ENCODE results near the gene SLC13A3.

Gene SLC13A3

GRCh38 chr20:46627234-46627633 lies 24.0 kb downstream of the SLC13A3 start:
- peaks cover 0 to 10% (median 0%) of the 10 kb centered on the region in 5 experiments for H3K27me3 ChIP-seq (replicated peaks in 2 of 5; ENCODE audit: control insufficient read depth in 4 of 5, insufficient read depth in 5 of 5, low read length in 4 of 5)
- no peaks in the 10 kb centered on the region for H3K36me3 ChIP-seq (ENCODE audit: control insufficient read depth in 4 of 4, insufficient read depth in 4 of 4, low read length in 3 of 4)
- CTCF ChIA-PET, result no interaction called here
- DNase-seq, result no peak
- peaks cover 2 to 12% (median 10%) of the 10 kb centered on the region in 5 experiments for H3K9me3 ChIP-seq (ENCODE audit: control extremely low read depth in 1 of 5, control insufficient read depth in 4 of 5, insufficient read depth in 2 of 5, low read depth in 1 of 5, low read length in 4 of 5)
- 80% methylated on average over 1 of the region's 4 CpGs for WGBS (ENCODE audit: insufficient coverage)
- H3K4me3 ChIP-seq (ENCODE audit: control insufficient read depth in 1 of 7, extremely low read depth in 1 of 7, insufficient read depth in 4 of 7, low read depth in 2 of 7, low read length in 6 of 7), result no peak overlapping the region
- no peak overlapping the region for H3K27ac ChIP-seq (ENCODE audit: insufficient read depth in 1 of 2, low read depth in 1 of 2, low read length in 2 of 2, poor library complexity in 1 of 2, severe bottlenecking in 2 of 2)
- POLR2A ChIA-PET, result no interaction called here
- peaks cover 0 to 7% (median 0%) of the 10 kb centered on the region in 4 experiments for H3K4me1 ChIP-seq (ENCODE audit: control extremely low read depth in 1 of 4, control insufficient read depth in 4 of 4, insufficient read depth in 4 of 4, low read length in 3 of 4)

DNA sequence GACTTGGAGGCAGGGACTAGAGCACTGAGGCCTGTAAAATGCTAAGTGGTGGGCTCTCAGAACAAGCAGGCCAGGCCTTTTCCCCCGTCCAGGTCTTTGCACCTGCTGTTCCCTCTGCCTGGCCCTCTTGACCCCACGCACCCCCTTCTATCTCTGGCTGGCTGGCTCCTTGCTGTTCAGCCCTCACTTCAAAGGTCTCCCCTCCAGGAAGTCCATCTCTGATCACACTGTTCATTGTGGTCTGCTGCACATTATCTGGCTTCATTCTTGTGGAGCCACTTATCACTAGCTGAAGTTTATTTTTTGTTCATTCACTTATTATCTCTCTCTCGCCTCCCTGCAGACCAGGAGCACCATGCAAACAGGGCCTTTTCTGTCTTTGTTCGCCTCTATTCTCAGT lies 24.5 kb downstream of the SLC13A3 start:
- ChIA-PET POLR2A (no interaction called here), CTCF (no interaction called here)
- no peak overlapping the region for H3K27ac ChIP-seq (ENCODE audit: insufficient read depth in 1 of 2, low read depth in 1 of 2, low read length in 2 of 2, poor library complexity in 1 of 2, severe bottlenecking in 2 of 2)
- H3K9me3 ChIP-seq (ENCODE audit: control extremely low read depth in 1 of 5, control insufficient read depth in 4 of 5, insufficient read depth in 2 of 5, low read depth in 1 of 5, low read length in 4 of 5), result peaks cover 2 to 12% (median 10%) of the 10 kb centered on the region in 5 experiments
- peaks cover 0 to 7% (median 0%) of the 10 kb centered on the region in 4 experiments for H3K4me1 ChIP-seq (ENCODE audit: control extremely low read depth in 1 of 4, control insufficient read depth in 4 of 4, insufficient read depth in 4 of 4, low read length in 3 of 4)
- DNase-seq, result no peak
- H3K27me3 ChIP-seq (replicated peaks in 2 of 5; ENCODE audit: control insufficient read depth in 4 of 5, insufficient read depth in 5 of 5, low read length in 4 of 5), result peaks cover 0 to 12% (median 0%) of the 10 kb centered on the region in 5 experiments
- no peaks in the 10 kb centered on the region for H3K36me3 ChIP-seq (ENCODE audit: control insufficient read depth in 4 of 4, insufficient read depth in 4 of 4, low read length in 3 of 4)
- H3K4me3 ChIP-seq (ENCODE audit: control insufficient read depth in 1 of 7, extremely low read depth in 1 of 7, insufficient read depth in 4 of 7, low read depth in 2 of 7, low read length in 6 of 7), result no peak overlapping the region
- WGBS (ENCODE audit: insufficient coverage), result 80% methylated on average over 2 of the region's 4 CpGs

- Histone ChIP-seq H3K27me3 (replicated peaks in 2 of 5; ENCODE audit: control insufficient read depth in 4 of 5, insufficient read depth in 5 of 5, low read length in 4 of 5) (peaks cover 0 to 12% (median 0%) of the 10 kb centered on the region in 5 experiments), H3K36me3 (ENCODE audit: control insufficient read depth in 4 of 4, insufficient read depth in 4 of 4, low read length in 3 of 4) (no peaks in the 10 kb centered on the region), H3K4me3 (ENCODE audit: control insufficient read depth in 1 of 7, extremely low read depth in 1 of 7, insufficient read depth in 4 of 7, low read depth in 2 of 7, low read length in 6 of 7) (no peak overlapping the region), H3K9me3 (ENCODE audit: control extremely low read depth in 1 of 5, control insufficient read depth in 4 of 5, insufficient read depth in 2 of 5, low read depth in 1 of 5, low read length in 4 of 5) (peaks cover 2 to 12% (median 10%) of the 10 kb centered on the region in 5 experiments), H3K4me1 (ENCODE audit: control extremely low read depth in 1 of 4, control insufficient read depth in 4 of 4, insufficient read depth in 4 of 4, low read length in 3 of 4) (peaks cover 0 to under 1% (median 0%) of the 10 kb centered on the region in 4 experiments), H3K27ac (ENCODE audit: insufficient read depth in 1 of 2, low read depth in 1 of 2, low read length in 2 of 2, poor library complexity in 1 of 2, severe bottlenecking in 2 of 2) (no peak overlapping the region)
- no CpG with 5 or more reads among the region's 1 CpG for WGBS (ENCODE audit: insufficient coverage)
- POLR2A ChIA-PET, result no interaction called here
- no peak for DNase-seq
- CTCF ChIA-PET, result no interaction called here
These were observed 25.3 kb downstream of the SLC13A3 start for GRCh38 chr20:46625875-46626373.

GRCh38 chr20:46624946-46625345 lies 26.3 kb downstream of the SLC13A3 start:
- Histone ChIP-seq H3K4me3 (ENCODE audit: control insufficient read depth in 1 of 7, extremely low read depth in 1 of 7, insufficient read depth in 4 of 7, low read depth in 2 of 7, low read length in 6 of 7) (no peak overlapping the region), H3K27ac (ENCODE audit: insufficient read depth in 1 of 2, low read depth in 1 of 2, low read length in 2 of 2, poor library complexity in 1 of 2, severe bottlenecking in 2 of 2) (no peak overlapping the region), H3K9me3 (ENCODE audit: control extremely low read depth in 1 of 5, control insufficient read depth in 4 of 5, insufficient read depth in 2 of 5, low read depth in 1 of 5, low read length in 4 of 5) (peaks cover 2 to 12% (median 7%) of the 10 kb centered on the region in 5 experiments), H3K27me3 (replicated peaks in 2 of 5; ENCODE audit: control insufficient read depth in 4 of 5, insufficient read depth in 5 of 5, low read length in 4 of 5) (peaks cover 0 to 12% (median 0%) of the 10 kb centered on the region in 5 experiments), H3K36me3 (ENCODE audit: control insufficient read depth in 4 of 4, insufficient read depth in 4 of 4, low read length in 3 of 4) (no peaks in the 10 kb centered on the region), H3K4me1 (ENCODE audit: control extremely low read depth in 1 of 4, control insufficient read depth in 4 of 4, insufficient read depth in 4 of 4, low read length in 3 of 4) (no peaks in the 10 kb centered on the region)
- CTCF ChIA-PET, result no interaction called here
- POLR2A ChIA-PET, result no interaction called here
- 67% methylated on average over 1 of the region's 2 CpGs for WGBS (ENCODE audit: insufficient coverage)
- peak in 2 of 3 donors; percentile 24 for DNase-seq

DNA sequence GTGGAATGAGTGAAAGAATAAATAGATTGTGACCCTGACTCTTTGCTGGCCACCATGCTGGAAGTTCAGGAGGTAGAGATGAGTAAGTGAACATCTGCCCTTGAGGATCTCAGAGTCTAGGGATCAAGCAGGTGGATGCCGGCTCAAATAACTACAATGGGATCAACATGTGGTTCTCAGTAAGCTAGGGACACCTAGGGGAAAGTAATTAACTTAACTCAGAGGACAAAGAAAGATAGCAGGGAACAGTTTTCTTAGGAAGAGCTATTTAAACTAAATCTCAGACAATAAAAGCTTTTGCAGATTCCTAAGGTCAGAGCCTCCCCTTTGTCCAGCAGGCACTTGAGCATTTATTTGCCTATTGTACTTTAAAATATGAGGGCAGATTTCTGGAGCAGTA lies 29.1 kb downstream of the SLC13A3 start:
- CTCF ChIA-PET, result interaction anchor here (1.1 kb wide), 1 partner anchor 9 kb away, joined by 4 read pairs; no protein-coding TSS in a partner anchor
- 33% methylated on average over 1 of the region's 1 CpG for WGBS (ENCODE audit: insufficient coverage)
- no peak for DNase-seq

DNA sequence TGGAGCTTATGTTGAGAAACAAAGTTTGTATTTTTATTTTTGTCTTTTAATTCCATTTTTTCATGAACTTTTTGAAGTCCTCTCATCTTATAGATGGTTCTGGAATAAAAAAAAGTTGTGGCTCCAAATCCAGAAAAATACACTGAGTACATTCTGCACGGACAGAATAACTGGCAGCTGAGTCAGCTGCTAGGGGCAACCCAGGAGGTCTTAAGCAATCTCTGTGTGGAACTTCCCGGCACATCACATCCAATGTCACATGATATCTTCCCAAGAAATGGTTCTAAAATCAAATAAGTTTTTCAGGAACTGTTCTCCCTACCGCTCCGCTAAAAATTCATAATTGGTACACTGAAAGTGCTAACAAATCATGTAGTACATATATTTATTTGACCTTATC lies 29.8 kb downstream of the SLC13A3 start:
- POLR2A ChIA-PET, result no interaction called here

More for the DNA sequence above, 29.1 kb downstream of the SLC13A3 start:
- no peak overlapping the region for H3K27ac ChIP-seq (ENCODE audit: insufficient read depth in 1 of 2, low read depth in 1 of 2, low read length in 2 of 2, poor library complexity in 1 of 2, severe bottlenecking in 2 of 2)
- H3K27me3 ChIP-seq (replicated peaks in 2 of 5; ENCODE audit: control insufficient read depth in 4 of 5, insufficient read depth in 5 of 5, low read length in 4 of 5), result peaks cover 0 to 12% (median 0%) of the 10 kb centered on the region in 5 experiments
- H3K36me3 ChIP-seq (ENCODE audit: control insufficient read depth in 4 of 4, insufficient read depth in 4 of 4, low read length in 3 of 4), result no peaks in the 10 kb centered on the region
- no peaks in the 10 kb centered on the region for H3K4me1 ChIP-seq (ENCODE audit: control extremely low read depth in 1 of 4, control insufficient read depth in 4 of 4, insufficient read depth in 4 of 4, low read length in 3 of 4)
- POLR2A ChIA-PET, result no interaction called here
- H3K4me3 ChIP-seq (ENCODE audit: control insufficient read depth in 1 of 7, extremely low read depth in 1 of 7, insufficient read depth in 4 of 7, low read depth in 2 of 7, low read length in 6 of 7), result no peak overlapping the region
- H3K9me3 ChIP-seq (ENCODE audit: control extremely low read depth in 1 of 5, control insufficient read depth in 4 of 5, insufficient read depth in 2 of 5, low read depth in 1 of 5, low read length in 4 of 5), result peaks cover 0 to 15% (median 7%) of the 10 kb centered on the region in 5 experiments

GRCh38 chr20:46619445-46619844 lies 31.8 kb downstream of the SLC13A3 start:
- POLR2A ChIA-PET, result no interaction called here
- CTCF ChIA-PET, result no interaction called here
- peaks cover 0 to 12% (median 0%) of the 10 kb centered on the region in 5 experiments for H3K27me3 ChIP-seq (replicated peaks in 2 of 5; ENCODE audit: control insufficient read depth in 4 of 5, insufficient read depth in 5 of 5, low read length in 4 of 5)
- WGBS (ENCODE audit: insufficient coverage), result 100% methylated on average over 2 of the region's 2 CpGs
- H3K4me1 ChIP-seq (ENCODE audit: control extremely low read depth in 1 of 4, control insufficient read depth in 4 of 4, insufficient read depth in 4 of 4, low read length in 3 of 4), result no peaks in the 10 kb centered on the region
- no peaks in the 10 kb centered on the region for H3K36me3 ChIP-seq (ENCODE audit: control insufficient read depth in 4 of 4, insufficient read depth in 4 of 4, low read length in 3 of 4)
- H3K27ac ChIP-seq (ENCODE audit: insufficient read depth in 1 of 2, low read depth in 1 of 2, low read length in 2 of 2, poor library complexity in 1 of 2, severe bottlenecking in 2 of 2), result no peak overlapping the region
- DNase-seq, result no peak
- no peak overlapping the region for H3K4me3 ChIP-seq (ENCODE audit: control insufficient read depth in 1 of 7, extremely low read depth in 1 of 7, insufficient read depth in 4 of 7, low read depth in 2 of 7, low read length in 6 of 7)
- H3K9me3 ChIP-seq (ENCODE audit: control extremely low read depth in 1 of 5, control insufficient read depth in 4 of 5, insufficient read depth in 2 of 5, low read depth in 1 of 5, low read length in 4 of 5), result peaks cover 0 to 15% (median 7%) of the 10 kb centered on the region in 5 experiments

More for the DNA sequence above, 29.8 kb downstream of the SLC13A3 start:
- CTCF ChIA-PET, result interaction anchor here (1.1 kb wide), 1 partner anchor 9 kb away, joined by 4 read pairs; no protein-coding TSS in a partner anchor
- no peak overlapping the region for H3K27ac ChIP-seq (ENCODE audit: insufficient read depth in 1 of 2, low read depth in 1 of 2, low read length in 2 of 2, poor library complexity in 1 of 2, severe bottlenecking in 2 of 2)
- no peak for DNase-seq
- no peak overlapping the region for H3K4me3 ChIP-seq (ENCODE audit: control insufficient read depth in 1 of 7, extremely low read depth in 1 of 7, insufficient read depth in 4 of 7, low read depth in 2 of 7, low read length in 6 of 7)
- H3K4me1 ChIP-seq (ENCODE audit: control extremely low read depth in 1 of 4, control insufficient read depth in 4 of 4, insufficient read depth in 4 of 4, low read length in 3 of 4), result no peaks in the 10 kb centered on the region
- no CpG with 5 or more reads among the region's 4 CpGs for WGBS (ENCODE audit: insufficient coverage)
- no peaks in the 10 kb centered on the region for H3K36me3 ChIP-seq (ENCODE audit: control insufficient read depth in 4 of 4, insufficient read depth in 4 of 4, low read length in 3 of 4)
- H3K9me3 ChIP-seq (ENCODE audit: control extremely low read depth in 1 of 5, control insufficient read depth in 4 of 5, insufficient read depth in 2 of 5, low read depth in 1 of 5, low read length in 4 of 5), result peaks cover 0 to 15% (median 7%) of the 10 kb centered on the region in 5 experiments
- H3K27me3 ChIP-seq (replicated peaks in 2 of 5; ENCODE audit: control insufficient read depth in 4 of 5, insufficient read depth in 5 of 5, low read length in 4 of 5), result peaks cover 0 to 12% (median 0%) of the 10 kb centered on the region in 5 experiments
